HG03378 (cell line): ENCODE measurements around the gene TBC1D19.

Experiments used
- ATAC-seq: cut with Tn5 transposase; IDR thresholded peaks from one replicate; pipeline ENCODE4 v1.9.1; 2021; ENCODE audit warnings: mild to moderate bottlenecking, moderate library complexity; ENCODE audit not compliant: unreplicated experiment

TBC1D19 gene

GRCh38 chr4:26779224-26779623 is 195.3 kb downstream of the TBC1D19 start:
- no peak for ATAC-seq

GRCh38 chr4:26779674-26780073 is 195.8 kb downstream of the TBC1D19 start:
- no peak for ATAC-seq

- peak; percentile 99 for ATAC-seq
Measured at GRCh38 chr4:26780539-26780938, 196.7 kb downstream of the TBC1D19 start.

- ATAC-seq = no peak
Measured at GRCh38 chr4:26782168-26782829, 198.4 kb downstream of the TBC1D19 start.

DNA sequence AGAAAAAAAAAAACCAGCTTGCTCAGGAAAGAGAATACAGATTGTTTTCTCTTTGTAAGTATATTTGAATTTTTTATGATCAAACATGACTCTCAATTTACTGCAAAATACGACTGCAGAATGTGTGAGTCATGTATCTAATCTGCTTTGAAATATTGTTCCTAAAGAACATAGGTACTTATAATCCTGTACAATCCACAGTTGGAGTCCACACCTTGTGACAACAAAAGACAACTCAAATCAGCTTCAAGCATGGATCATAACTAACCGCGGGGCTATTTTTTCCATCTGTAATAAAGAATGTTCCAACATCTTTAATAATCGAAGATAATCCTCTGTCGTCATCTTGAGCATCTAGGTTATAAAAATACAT is 198.9 kb downstream of the TBC1D19 start:
- no peak for ATAC-seq

GRCh38 chr4:26784207-26784865 is 200.5 kb downstream of the TBC1D19 start:
- no peak for ATAC-seq

GRCh38 chr4:26785312-26785711 is 201.4 kb downstream of the TBC1D19 start:
- no peak for ATAC-seq

DNA sequence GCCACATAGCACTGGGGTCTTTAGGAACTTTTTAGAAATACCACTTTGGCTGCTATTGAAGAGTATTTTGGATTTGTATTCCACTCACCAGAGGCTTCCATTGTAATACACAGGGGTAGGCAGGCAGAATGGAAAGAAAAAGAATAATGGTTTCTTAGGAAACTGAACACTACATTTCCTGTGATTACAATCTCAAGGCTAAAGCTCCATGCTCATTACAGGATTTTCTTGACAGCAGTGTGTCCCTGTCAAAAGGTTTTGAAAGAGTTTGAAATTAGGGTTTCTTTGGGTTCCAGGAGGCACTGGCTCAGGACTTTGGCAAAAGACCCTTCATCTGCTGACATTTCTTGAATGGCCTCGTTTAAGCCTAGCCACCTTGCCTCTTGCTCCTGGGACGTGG is 201.9 kb downstream of the TBC1D19 start:
- ATAC-seq = no peak

DNA sequence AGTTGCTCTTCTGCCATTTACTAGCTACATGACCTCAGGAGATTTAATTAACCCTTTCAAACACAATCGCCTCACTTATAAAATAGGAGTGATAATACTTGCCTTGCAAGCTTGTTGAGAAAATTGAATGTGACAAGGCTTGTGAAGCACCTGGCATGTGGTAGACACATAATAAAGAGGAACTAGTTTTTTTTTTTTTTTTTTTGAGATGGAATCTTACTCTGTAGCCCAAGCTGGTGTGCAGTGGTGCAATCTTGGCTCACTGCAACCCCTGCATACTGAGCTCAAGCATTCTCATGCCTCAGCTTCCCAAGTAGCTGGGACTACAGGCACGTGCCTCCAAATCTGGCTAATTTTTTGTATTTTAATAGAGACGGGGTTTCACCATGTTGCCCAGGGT is 203.0 kb downstream of the TBC1D19 start:
- peak; percentile 40 for ATAC-seq

DNA sequence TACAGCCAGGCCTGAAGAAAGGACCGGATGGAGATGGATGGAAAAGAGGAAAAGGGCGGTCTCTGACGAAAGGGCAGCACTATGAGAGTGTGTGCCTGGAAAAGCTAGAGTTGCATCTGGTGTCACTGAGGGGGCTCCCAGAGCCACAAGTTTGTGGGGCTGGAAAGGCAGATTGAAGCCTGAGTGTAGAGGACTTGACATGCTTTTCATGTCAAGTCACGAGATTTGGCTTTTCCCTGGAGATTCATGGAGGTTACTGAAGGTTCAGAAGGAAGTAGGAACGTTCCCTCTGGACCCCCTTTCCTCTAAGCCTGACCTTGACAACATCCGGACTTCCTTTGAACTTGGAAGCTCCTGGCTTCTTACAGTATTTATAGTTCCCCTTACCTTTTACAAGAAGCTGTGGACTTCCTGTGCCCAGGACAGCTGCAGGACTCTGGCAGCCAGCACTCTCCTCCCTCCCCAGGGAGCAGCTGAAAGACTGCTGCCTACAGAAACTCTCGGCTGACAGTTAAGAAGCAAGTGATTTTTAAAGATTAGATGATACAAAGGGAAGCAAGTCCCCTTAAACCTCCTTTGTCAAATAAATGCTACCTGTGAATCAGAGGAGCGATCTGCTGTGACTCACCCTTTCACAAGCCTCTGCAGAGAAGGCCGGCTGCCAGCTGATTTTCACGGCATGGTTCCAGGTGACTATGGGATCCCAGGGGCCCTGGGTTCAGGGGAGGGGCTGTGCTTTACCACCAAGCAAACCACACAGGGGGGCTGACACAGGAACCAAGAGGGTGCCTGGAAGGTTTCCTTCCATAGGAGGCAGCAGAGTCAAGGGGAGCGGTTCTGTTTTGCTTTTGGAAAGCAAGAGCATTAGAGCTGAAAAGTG is 203.8 kb downstream of the TBC1D19 start:
- peak; percentile 53 for ATAC-seq

GRCh38 chr4:26788341-26788733 is 204.5 kb downstream of the TBC1D19 start:
- ATAC-seq = peak; percentile 21

- no peak for ATAC-seq
Measured at GRCh38 chr4:26789208-26789607, 205.3 kb downstream of the TBC1D19 start.

DNA sequence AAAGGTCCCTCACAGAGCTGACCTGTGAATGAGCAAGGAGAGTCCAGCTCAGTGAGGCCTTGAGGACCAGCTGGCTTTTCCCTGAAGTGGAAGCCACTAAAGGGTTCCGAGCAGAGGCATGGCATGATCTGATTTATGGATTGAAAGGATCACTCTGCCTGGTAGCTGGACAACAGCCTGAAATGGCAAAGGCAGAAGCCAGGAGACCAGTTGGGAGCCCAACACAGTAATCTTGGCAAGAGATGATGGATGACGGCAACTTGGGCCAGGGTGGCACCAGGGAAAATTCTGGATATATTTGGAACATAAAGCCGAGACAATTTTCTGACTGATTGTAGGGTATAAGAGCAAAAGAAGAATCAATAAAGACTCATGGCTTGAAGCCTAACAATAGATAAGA is 207.5 kb downstream of the TBC1D19 start:
- ATAC-seq = no peak

DNA sequence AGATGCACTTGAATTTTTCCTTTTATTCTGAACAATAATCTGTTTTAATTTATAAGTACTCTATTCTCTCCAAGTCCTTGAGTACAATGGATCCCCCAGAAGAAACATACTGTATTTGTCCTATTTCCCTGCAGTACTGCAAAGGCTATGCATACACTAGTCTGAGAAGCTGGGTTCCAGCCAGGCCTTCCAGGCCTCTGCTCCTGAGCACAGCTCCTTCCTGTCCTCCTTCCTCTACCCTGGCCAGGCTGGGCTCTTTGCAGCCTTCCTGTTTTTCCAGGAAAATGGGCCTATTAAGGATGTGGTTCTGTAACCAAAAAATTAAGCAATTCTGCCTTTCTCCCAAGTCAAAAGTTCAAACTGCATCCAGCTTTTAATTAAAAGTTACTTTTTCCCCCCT is 208.8 kb downstream of the TBC1D19 start:
- ATAC-seq = no peak

GRCh38 chr4:26793735-26794134 is 209.9 kb downstream of the TBC1D19 start:
- no peak for ATAC-seq

GRCh38 chr4:26796081-26796480 is 212.2 kb downstream of the TBC1D19 start:
- no peak for ATAC-seq

GRCh38 chr4:26802790-26803189 is 218.9 kb downstream of the TBC1D19 start:
- ATAC-seq = no peak

DNA sequence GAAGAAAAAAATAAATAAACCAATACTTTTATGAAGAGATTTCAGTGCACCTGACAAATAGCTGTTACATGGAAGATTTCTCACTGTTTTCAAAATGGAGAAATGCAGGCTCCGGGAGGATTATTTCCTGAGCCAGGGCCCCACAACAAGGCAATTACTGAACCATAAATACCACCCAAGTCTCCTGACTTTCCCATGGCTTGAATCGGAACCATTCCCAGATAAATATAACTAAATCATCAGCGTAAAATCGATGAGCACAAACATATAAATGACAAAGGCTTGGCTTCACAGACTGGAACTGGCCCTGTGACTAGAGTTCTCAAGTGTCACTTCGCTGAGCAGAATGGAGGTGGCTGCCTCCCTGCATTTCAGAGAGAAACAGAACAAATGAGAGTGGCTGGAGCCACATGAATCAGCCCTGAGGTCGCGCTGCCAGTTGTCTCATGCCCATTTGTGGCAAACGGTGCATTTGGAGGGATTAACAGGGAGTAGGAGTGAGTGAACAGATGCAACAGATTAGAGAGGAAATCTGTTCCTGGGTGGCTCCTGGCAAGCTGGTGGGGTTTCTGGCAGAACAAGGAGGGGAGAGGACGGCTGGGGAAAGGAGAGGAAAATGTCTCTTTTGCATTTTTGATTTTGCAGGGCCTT is 219.5 kb downstream of the TBC1D19 start:
- no peak for ATAC-seq

DNA sequence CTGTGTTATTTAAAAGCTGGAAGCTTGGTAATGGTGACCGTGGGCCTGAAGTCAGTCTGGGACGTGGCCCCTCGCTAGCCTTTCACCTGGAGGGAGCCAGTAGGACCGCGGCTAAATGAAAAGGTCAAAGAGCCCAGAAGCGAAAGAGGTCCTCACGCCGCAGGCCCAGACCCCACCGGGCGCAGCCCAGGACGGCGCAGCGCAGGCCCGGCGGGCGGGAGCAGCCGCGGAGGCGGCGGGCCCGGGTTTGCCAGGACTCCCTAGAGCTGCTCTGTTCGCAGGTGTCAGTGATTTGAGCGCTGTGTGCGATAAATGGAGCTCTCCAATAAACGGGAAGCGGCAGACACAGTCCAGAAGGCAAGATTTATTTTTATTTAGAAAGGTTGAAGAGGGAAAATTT is 220.6 kb downstream of the TBC1D19 start:
- no peak for ATAC-seq

- no peak for ATAC-seq
Measured at GRCh38 chr4:26804925-26805324, 221.0 kb downstream of the TBC1D19 start.
